GM18909 (cell line): Measurements from ENCODE around the gene MAP7D1.
"Not testable (repeated sequence)": the region's sequence is repeated elsewhere in the genome, so short reads cannot be mapped to it uniquely, and the experiment has no call there.

Experiments used
- ATAC-seq: cut with Tn5 transposase; IDR thresholded peaks from one replicate; pipeline ENCODE4 v1.9.1; 2021; ENCODE audit warnings: mild to moderate bottlenecking; ENCODE audit not compliant: unreplicated experiment, poor library complexity

MAP7D1 gene

GRCh38 chr1:36224537-36225282 lies 68.8 kb downstream of the MAP7D1 start:
- ATAC-seq, result peak; percentile 53

GRCh38 chr1:36225283-36225899 lies 69.4 kb downstream of the MAP7D1 start:
- no peak for ATAC-seq

GRCh38 chr1:36230279-36230678 lies 74.3 kb downstream of the MAP7D1 start:
- not testable (repeated sequence) for ATAC-seq
